ENCODE data around the gene NLRP3. TPM values are rescaled to one million over a fixed set of nuclear protein-coding genes. Genes with fewer than 3 reads are reported as not detected.

Gene NLRP3
- total and polyA plus RNA-seq, 2 of the 13 experiments (the other 11 are each of a cell fraction or from before 2014, with no cell fraction given): not detected

Other genes with a start within 250 kb of the NLRP3 start
- 102 and 134 TPM in 2 replicates for gene ZNF124, start 244.2 kb upstream of the NLRP3 start, total RNA-seq (2016; rRNA removed; fragmentation: Illumina TruSeq; extraction: Trizol)
- 6.3 and 9.7 TPM in 2 replicates for gene ZNF124, start 244.2 kb upstream of the NLRP3 start, polyA plus RNA-seq (2011; rRNA removed)
- gene VN1R5, start 160.1 kb upstream of the NLRP3 start, total RNA-seq (2016; rRNA removed; fragmentation: Illumina TruSeq; extraction: Trizol): not detected in 2 replicates
- gene VN1R5, start 160.1 kb upstream of the NLRP3 start, polyA plus RNA-seq (2011; rRNA removed): not detected in 2 replicates
- 14.6 and 14.8 TPM in 2 replicates for gene ZNF496, start 84.3 kb upstream of the NLRP3 start, total RNA-seq (2016; rRNA removed; fragmentation: Illumina TruSeq; extraction: Trizol)
- gene ZNF496, start 84.3 kb upstream of the NLRP3 start, polyA plus RNA-seq (2011; rRNA removed): 18.6 and 21.4 TPM in 2 replicates
- not detected in 2 replicates for gene OR2B11, start 41.9 kb downstream of the NLRP3 start, total RNA-seq (2016; rRNA removed; fragmentation: Illumina TruSeq; extraction: Trizol)
- gene OR2B11, start 41.9 kb downstream of the NLRP3 start, polyA plus RNA-seq (2011; rRNA removed): not detected in 2 replicates
- not detected in 2 replicates for gene OR2C3, start 120.3 kb downstream of the NLRP3 start, total RNA-seq (2016; rRNA removed; fragmentation: Illumina TruSeq; extraction: Trizol)
- gene OR2C3, start 120.3 kb downstream of the NLRP3 start, polyA plus RNA-seq (2011; rRNA removed): not detected in 2 replicates
- gene GCSAML, start 133.0 kb downstream of the NLRP3 start, total RNA-seq (2016; rRNA removed; fragmentation: Illumina TruSeq; extraction: Trizol): not detected in 2 replicates
- not detected in 2 replicates for gene GCSAML, start 133.0 kb downstream of the NLRP3 start, polyA plus RNA-seq (2011; rRNA removed)
- gene OR2G2, start 172.2 kb downstream of the NLRP3 start, total RNA-seq (2016; rRNA removed; fragmentation: Illumina TruSeq; extraction: Trizol): not detected in 2 replicates
- not detected in 2 replicates for gene OR2G2, start 172.2 kb downstream of the NLRP3 start, polyA plus RNA-seq (2011; rRNA removed)
- not detected in 2 replicates for gene OR2G3, start 189.4 kb downstream of the NLRP3 start, total RNA-seq (2016; rRNA removed; fragmentation: Illumina TruSeq; extraction: Trizol)
- gene OR2G3, start 189.4 kb downstream of the NLRP3 start, polyA plus RNA-seq (2011; rRNA removed): not detected in 2 replicates

All from HepG2 (cell line).